B cell (primary cell): ENCODE data around the gene GRM2.

Experiments used
- EZH2 ChIP-seq: IDR thresholded peaks from 2 replicates; pipeline ENCODE4 v1.6.1; 2012; ENCODE audit warnings: borderline replicate concordance, low read depth, mild to moderate bottlenecking, moderate library complexity, low read length; ENCODE audit not compliant: insufficient read depth, poor library complexity, severe bottlenecking
- TF ChIP-seq, protein P1 (sequence below): fragments of 200-600 bp; IDR thresholded peaks from one replicate; pipeline ENCODE4 v1.8.0; 2022; ENCODE audit warnings: antibody characterized with exemption, mild to moderate bottlenecking

DNA sequence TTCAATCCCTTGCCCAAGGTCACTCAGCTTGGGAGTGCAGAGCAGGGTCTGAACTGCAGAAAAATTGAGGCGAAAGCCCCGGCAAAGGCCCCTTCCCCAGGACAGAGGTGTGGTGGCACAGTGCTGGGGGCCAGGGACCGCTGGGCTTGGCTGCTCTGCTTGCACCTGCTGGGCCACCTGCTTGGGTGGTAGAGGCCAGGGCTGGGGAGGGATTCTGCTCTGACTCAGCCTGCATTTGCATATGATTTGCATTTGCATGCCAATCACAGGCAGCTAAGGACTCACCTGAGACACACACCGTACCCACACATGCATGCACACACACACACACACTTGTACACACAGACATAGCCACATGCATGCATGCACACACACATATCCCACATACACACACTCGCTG lies 9.9 kb downstream of the GRM2 start:
- no peak for TF ChIP-seq EZH2
- TF ChIP-seq, protein P1, sequence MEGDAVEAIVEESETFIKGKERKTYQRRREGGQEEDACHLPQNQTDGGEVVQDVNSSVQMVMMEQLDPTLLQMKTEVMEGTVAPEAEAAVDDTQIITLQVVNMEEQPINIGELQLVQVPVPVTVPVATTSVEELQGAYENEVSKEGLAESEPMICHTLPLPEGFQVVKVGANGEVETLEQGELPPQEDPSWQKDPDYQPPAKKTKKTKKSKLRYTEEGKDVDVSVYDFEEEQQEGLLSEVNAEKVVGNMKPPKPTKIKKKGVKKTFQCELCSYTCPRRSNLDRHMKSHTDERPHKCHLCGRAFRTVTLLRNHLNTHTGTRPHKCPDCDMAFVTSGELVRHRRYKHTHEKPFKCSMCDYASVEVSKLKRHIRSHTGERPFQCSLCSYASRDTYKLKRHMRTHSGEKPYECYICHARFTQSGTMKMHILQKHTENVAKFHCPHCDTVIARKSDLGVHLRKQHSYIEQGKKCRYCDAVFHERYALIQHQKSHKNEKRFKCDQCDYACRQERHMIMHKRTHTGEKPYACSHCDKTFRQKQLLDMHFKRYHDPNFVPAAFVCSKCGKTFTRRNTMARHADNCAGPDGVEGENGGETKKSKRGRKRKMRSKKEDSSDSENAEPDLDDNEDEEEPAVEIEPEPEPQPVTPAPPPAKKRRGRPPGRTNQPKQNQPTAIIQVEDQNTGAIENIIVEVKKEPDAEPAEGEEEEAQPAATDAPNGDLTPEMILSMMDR, result no peak
